Type B pancreatic cell (in vitro differentiated cells): ENCODE measurements around the gene CCL2. TPM values are rescaled to one million over a fixed set of nuclear protein-coding genes. Genes with fewer than 3 reads are reported as not detected.

Experiments
- DNase-seq: peaks from one replicate; pipeline ENCODE4 v3.0.0; 2021; ENCODE audit warnings: mixed read lengths; ENCODE audit not compliant: unreplicated experiment; ENCODE audit errors: extremely low spot score
- H3K27ac Mint-ChIP-seq: 2 replicates; pipeline ENCODE4 v1.8.0; 2021; ENCODE audit warnings: mild to moderate bottlenecking, mixed read lengths
- H3K27me3 Mint-ChIP-seq: 2 replicates; pipeline ENCODE4 v1.8.0; 2021; ENCODE audit warnings: mixed read lengths
- H3K36me3 Mint-ChIP-seq: 2 replicates; pipeline ENCODE4 v1.8.0; 2021; ENCODE audit warnings: mixed read lengths
- H3K4me1 Mint-ChIP-seq: one replicate; pipeline ENCODE4 v1.8.0; 2021; ENCODE audit warnings: mixed read lengths; ENCODE audit not compliant: unreplicated experiment
- H3K4me3 Mint-ChIP-seq: 2 replicates; pipeline ENCODE4 v1.8.0; 2021; ENCODE audit warnings: mild to moderate bottlenecking, mixed read lengths
- H3K9me3 Mint-ChIP-seq: 2 replicates; pipeline ENCODE4 v1.8.0; 2021; ENCODE audit warnings: mixed read lengths
- total RNA-seq: library from RNA; stranded (reverse); gene quantifications from 2 replicates; pipeline ENCODE4 v1.2.1, GENCODE V29; 2021; ENCODE audit warnings: low replicate concordance
- TF ChIP-seq, protein P1 (sequence below): fragments of 200-600 bp; sonication (generic); conservative IDR thresholded peaks from 2 replicates; pipeline ENCODE4 v1.5.0; 2021; ENCODE audit warnings: antibody characterized with exemption, mild to moderate bottlenecking

The CCL2 gene
- total RNA-seq, 1 donor from 2014 or later, result 20.0 TPM

DNA sequence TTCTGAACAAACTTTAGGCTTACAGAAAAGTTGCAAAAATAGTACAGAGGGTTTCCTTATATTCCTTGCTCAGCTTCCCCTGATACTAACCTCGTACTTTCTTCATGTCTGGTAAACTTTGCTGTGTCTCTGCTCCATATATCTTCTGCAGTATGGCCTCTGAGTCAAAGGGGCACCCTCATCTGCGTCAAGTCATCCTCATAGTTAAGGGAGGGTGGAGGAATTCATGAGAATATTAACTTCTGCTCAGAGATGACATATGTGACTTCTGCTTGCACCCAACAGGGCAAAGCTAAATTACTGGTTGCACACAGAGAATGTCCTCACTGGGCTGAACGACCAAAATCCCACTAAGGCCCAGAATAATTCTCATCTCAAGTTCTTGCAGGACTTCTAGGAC lies 10.6 kb downstream of the CCL2 start:
- TF ChIP-seq, protein P1, sequence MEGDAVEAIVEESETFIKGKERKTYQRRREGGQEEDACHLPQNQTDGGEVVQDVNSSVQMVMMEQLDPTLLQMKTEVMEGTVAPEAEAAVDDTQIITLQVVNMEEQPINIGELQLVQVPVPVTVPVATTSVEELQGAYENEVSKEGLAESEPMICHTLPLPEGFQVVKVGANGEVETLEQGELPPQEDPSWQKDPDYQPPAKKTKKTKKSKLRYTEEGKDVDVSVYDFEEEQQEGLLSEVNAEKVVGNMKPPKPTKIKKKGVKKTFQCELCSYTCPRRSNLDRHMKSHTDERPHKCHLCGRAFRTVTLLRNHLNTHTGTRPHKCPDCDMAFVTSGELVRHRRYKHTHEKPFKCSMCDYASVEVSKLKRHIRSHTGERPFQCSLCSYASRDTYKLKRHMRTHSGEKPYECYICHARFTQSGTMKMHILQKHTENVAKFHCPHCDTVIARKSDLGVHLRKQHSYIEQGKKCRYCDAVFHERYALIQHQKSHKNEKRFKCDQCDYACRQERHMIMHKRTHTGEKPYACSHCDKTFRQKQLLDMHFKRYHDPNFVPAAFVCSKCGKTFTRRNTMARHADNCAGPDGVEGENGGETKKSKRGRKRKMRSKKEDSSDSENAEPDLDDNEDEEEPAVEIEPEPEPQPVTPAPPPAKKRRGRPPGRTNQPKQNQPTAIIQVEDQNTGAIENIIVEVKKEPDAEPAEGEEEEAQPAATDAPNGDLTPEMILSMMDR, result no peak
- DNase-seq, result no peak
- H3K27me3 Mint-ChIP-seq, result peaks cover 29% of the 10 kb centered on the region
- no peak overlapping the region for H3K27ac Mint-ChIP-seq
- H3K36me3 Mint-ChIP-seq, result no peaks in the 10 kb centered on the region
- no peak overlapping the region for H3K4me3 Mint-ChIP-seq
- H3K4me1 Mint-ChIP-seq, result no peaks in the 10 kb centered on the region
- no peaks in the 10 kb centered on the region for H3K9me3 Mint-ChIP-seq

DNA sequence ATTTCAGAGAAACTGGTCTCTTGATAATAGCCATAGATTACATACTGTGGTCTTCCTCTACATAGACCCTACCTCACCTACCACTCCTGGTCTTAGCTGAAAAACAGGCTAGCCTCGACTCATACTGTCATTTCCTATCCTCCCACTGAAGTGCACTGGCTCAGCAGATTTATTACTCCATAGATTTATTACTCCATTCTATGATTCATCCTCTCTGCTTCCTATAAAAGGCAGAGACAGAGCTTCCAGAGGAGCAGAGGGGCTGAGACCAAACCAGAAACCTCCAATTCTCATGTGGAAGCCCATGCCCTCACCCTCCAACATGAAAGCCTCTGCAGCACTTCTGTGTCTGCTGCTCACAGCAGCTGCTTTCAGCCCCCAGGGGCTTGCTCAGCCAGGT lies 14.9 kb downstream of the CCL2 start, which contains the start of gene CCL7:
CCL7 (plus strand) TSS at position 253 of the 400 bp plus-strand sequence; CDS start at position 323, 70 bp downstream.
- H3K4me3 Mint-ChIP-seq, result no peak within 1 kb of the TSS
- H3K27me3 Mint-ChIP-seq, result peaks cover 33% of the 10 kb centered on the region
- DNase-seq, result no peak
- no peaks in the 10 kb centered on the region for H3K9me3 Mint-ChIP-seq
- H3K27ac Mint-ChIP-seq, result no peak within 1 kb of the TSS
- no peaks in the 10 kb centered on the region for H3K4me1 Mint-ChIP-seq
- TF ChIP-seq, protein P1, result no peak
- no peaks in the 10 kb centered on the region for H3K36me3 Mint-ChIP-seq

DNA sequence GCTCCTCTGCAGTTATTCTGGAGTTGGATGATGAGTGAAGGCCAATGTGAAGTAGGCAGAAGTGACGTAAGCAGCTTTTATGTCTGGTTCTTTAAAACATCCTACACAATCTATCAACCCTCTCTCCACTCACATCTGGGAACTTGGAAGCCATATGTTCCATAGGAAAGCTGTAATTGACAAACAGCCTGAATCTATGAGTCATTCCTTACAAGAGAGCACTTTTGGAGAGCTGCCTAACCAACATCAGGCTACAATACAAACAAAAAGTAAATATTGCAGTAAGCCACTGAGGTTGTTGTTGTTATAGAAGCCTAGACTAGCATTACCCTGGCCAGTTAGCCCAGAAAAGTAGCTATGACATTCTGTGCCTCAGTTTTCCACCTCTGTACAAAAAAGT lies 20.8 kb downstream of the CCL2 start:
- Mint-ChIP-seq H3K9me3 (peaks cover under 1% of the 10 kb centered on the region), H3K36me3 (no peaks in the 10 kb centered on the region), H3K4me1 (no peaks in the 10 kb centered on the region), H3K27me3 (peaks cover 35% of the 10 kb centered on the region), H3K27ac (no peak overlapping the region), H3K4me3 (no peak overlapping the region)
- TF ChIP-seq, protein P1, result no peak
- no peak for DNase-seq

DNA sequence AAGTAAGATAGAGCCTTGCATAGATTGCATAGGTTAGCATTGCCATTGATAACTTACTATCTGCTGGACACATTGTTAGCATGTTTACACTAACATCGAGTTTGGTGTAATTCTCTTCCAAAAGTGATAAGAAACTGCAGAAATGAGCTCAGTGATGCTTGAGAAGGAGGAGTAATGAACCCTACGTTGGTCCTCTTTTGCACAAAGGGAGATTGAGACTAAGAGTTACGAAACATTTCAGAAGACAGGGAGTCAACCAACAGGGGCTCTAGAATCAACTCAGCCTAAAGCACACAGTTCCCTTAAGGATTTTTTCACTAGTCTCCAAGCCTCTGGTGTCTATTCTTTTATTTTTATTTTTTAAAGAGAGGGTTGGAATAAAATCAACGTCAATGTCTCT lies 21.7 kb downstream of the CCL2 start:
- peaks cover 36% of the 10 kb centered on the region for H3K27me3 Mint-ChIP-seq
- H3K27ac Mint-ChIP-seq, result no peak overlapping the region
- peaks cover 5% of the 10 kb centered on the region for H3K9me3 Mint-ChIP-seq
- H3K4me1 Mint-ChIP-seq, result no peaks in the 10 kb centered on the region
- no peak for DNase-seq
- TF ChIP-seq, protein P1, result no peak
- no peaks in the 10 kb centered on the region for H3K36me3 Mint-ChIP-seq
- H3K4me3 Mint-ChIP-seq, result no peak overlapping the region

DNA sequence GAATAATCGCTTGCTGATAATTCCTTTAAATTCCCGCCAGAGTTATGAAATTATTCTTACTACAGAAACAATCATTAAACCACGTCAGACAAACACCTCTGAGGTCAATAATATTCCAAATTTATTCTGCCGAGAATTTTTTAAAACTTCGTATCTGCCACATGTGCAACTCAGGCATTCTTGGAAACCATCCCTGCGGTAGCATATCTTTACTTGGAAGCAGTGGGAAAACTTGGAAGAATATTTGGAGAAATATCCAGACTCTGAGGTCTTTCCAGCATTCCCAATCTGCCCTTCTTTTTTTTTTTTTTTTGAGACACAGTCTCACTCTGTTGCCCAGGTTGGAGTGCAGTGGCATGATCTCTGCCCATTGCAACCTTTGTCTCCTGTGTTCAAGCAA lies 28.5 kb downstream of the CCL2 start:
- DNase-seq, result no peak
- Mint-ChIP-seq H3K27ac (no peak overlapping the region), H3K9me3 (peaks cover 5% of the 10 kb centered on the region), H3K27me3 (peaks cover 60% of the 10 kb centered on the region), H3K4me3 (no peak overlapping the region), H3K36me3 (no peaks in the 10 kb centered on the region), H3K4me1 (no peaks in the 10 kb centered on the region)
- TF ChIP-seq, protein P1, result no peak

DNA sequence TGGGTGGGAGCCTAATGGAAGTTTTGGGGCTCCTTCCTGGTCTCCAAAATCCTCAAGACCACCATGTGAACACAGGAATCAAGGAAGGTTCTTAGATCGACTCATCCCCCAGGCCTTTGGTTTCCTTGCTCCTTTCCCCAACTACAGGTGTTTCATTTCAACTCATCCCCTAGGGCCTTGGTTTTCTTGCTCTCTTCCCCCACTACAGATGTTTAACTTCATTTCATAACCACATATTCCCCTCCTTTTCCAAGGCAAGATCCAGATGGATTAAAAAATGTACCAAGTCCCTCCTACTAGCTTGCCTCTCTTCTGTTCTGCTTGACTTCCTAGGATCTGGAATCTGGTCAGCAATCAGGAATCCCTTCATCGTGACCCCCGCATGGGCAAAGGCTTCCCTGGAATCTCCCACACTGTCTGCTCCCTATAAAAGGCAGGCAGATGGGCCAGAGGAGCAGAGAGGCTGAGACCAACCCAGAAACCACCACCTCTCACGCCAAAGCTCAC lies 30.3 kb downstream of the CCL2 start, which contains the start of gene CCL11:
CCL11 (plus strand) TSS at position 457 of the 507 bp plus-strand sequence. CDS start 67 bp downstream, outside the sequence.
- no peaks in the 10 kb centered on the region for H3K36me3 Mint-ChIP-seq
- TF ChIP-seq, protein P1, result no peak
- H3K9me3 Mint-ChIP-seq, result peaks cover 5% of the 10 kb centered on the region
- H3K4me1 Mint-ChIP-seq, result no peaks in the 10 kb centered on the region
- DNase-seq, result no peak
- no peak within 1 kb of the TSS for H3K27ac Mint-ChIP-seq
- H3K27me3 Mint-ChIP-seq, result peaks cover 61% of the 10 kb centered on the region
- H3K4me3 Mint-ChIP-seq, result no peak within 1 kb of the TSS
